Measurements from ENCODE around the gene NCBP3. TPM values are rescaled to one million over a fixed set of nuclear protein-coding genes. Genes with fewer than 3 reads are reported as not detected.

Gene NCBP3
- total RNA-seq, 4 donors from 2014 or later, result 22.2 to 25.7 (median 24.3) TPM

DNA sequence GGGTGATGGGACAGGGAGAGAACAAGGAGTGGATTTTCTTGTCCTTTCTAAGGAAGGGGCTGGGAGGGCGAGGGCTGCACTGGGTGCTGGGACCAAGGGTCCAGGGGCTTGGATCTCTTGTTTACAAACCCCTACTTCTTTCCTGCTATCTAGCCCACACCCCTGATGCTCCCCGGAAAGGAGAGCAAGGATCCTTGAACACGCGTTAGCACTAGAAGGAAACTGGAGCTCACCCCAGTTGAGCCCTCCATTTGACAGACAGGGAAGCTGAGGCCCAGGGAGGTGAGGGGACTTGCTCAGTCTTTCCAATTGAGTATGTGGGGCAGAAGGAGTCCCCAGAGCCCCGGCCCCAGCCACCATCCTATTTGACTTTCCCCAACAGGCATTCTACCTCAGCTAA, 40.5 kb downstream of the NCBP3 start:
- no peak overlapping the region for H3K4me3 ChIP-seq
- H3K4me1 ChIP-seq, result peaks cover 0 to 22% (median 3%) of the 10 kb centered on the region in 3 donors
- H3K27me3 ChIP-seq, result no peaks in the 10 kb centered on the region
- no peaks in the 10 kb centered on the region for H3K9me3 ChIP-seq
- H3K27ac ChIP-seq, result no peak overlapping the region
- no peak for ATAC-seq
- H3K36me3 ChIP-seq, result peaks cover 0 to 53% of the 10 kb centered on the region in 2 donors
- TF ChIP-seq CTCF (IDR thresholded peaks at IDR 0.05) (no peak), POLR2AphosphoS5 (IDR thresholded peaks at IDR 0.05) (no peak), EP300 (IDR thresholded peaks at IDR 0.05) (no peak), POLR2A (IDR thresholded peaks at IDR 0.05) (no peak)
- 100% methylated on average over 1 of the region's 5 CpGs; no CpG with 5 or more reads in 1 of the 2 donors for WGBS, 2 donors (ENCODE audit: low coverage in 1 of 2)

DNA sequence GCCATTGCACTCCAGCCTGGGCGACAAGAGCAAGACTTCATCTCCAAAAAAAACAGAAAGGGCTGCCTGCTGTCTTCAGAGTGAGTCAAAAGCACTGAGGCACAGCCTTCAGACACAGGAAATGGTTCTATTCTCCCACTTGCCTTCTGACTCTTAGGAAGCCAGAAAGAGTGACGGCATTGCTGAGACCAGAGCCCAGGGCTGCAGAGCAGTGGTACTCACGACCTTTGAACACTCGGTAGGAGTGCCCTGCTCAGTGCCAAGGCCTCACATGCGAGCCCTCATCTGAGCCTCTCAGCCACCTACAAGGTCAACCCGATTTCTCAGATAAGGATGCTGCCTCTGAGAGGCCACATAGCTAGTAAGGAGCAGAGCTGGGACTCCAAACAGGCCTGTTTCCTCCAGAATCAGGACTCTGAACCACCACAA, 41.5 kb downstream of the NCBP3 start:
- TF ChIP-seq CTCF (IDR thresholded peaks at IDR 0.05) (no peak), POLR2AphosphoS5 (IDR thresholded peaks at IDR 0.05) (no peak), EP300 (IDR thresholded peaks at IDR 0.05) (no peak), POLR2A (IDR thresholded peaks at IDR 0.05) (no peak)
- ATAC-seq, result no peak
- no peak overlapping the region for H3K27ac ChIP-seq

GRCh38 chr17:3803308-3803640, 42.8 kb downstream of the NCBP3 start:
- Histone ChIP-seq H3K4me1 (peaks cover 0 to 22% (median 3%) of the 10 kb centered on the region in 3 donors), H3K4me3 (no peak overlapping the region), H3K9me3 (no peaks in the 10 kb centered on the region), H3K27me3 (no peaks in the 10 kb centered on the region), H3K36me3 (peaks cover 0 to 30% of the 10 kb centered on the region in 2 donors), H3K27ac (peak overlapping the region in 3 of 4 donors; percentile 38 to 81 (median 79))
- WGBS, 2 donors (ENCODE audit: low coverage in 1 of 2), result 72 to 84% methylated on average over 5 of the region's 5 CpGs
- TF ChIP-seq EP300 (IDR thresholded peaks at IDR 0.05) (no peak), POLR2AphosphoS5 (IDR thresholded peaks at IDR 0.05) (no peak), CTCF (IDR thresholded peaks at IDR 0.05) (no peak), POLR2A (IDR thresholded peaks at IDR 0.05) (no peak)
- peak; percentile 31 for ATAC-seq

More for the DNA sequence above, 41.5 kb downstream of the NCBP3 start:
- Histone ChIP-seq H3K36me3 (peaks cover 0 to 42% of the 10 kb centered on the region in 2 donors), H3K4me3 (no peak overlapping the region), H3K4me1 (peaks cover 0 to 22% (median 3%) of the 10 kb centered on the region in 3 donors), H3K27me3 (no peaks in the 10 kb centered on the region), H3K9me3 (no peaks in the 10 kb centered on the region)
- WGBS, 2 donors (ENCODE audit: low coverage in 1 of 2), result 67 to 100% methylated on average over 1 to 3 of the region's 6 CpGs

DNA sequence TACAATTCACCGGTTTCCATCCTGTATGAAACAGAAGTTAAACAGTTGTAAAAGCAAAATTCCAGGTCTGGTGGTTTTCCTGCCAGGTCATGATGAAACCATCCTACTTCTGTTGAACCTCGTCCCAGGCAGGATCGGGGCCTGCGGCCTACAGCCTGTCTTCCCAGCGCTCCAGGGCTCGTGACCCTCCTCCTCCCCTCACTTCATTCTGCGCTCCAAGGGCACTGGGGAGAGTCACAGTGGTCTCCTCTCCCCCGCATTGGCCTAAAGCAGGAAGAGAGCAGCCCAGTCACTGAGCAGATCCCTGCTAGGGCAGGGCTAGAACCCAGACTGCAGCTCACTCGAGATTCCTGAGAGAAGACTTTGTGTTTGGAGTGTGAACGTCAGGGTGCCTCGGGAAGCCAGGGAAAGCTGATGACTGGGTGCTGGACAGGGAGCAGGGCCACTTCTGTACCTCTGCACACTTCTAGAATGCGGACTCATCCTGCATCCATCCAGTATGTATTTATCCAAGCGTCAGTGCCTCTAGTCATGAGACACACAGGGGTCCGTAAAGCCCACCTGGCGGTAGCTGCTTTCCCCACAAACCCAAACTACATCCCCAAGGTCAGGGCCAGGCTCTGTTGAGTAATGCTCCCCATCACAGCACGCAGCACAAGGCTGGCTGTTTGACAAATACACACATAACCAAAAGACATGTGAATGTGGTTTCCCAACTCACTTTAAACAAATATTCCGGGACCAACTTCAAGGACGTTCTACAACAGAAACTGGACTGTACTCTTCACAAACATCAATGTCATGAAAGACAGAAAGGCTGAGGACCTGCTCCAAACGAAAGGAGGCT, 43.4 kb downstream of the NCBP3 start:
- no peaks in the 10 kb centered on the region for H3K27me3 ChIP-seq
- peak; percentile 88 for ATAC-seq
- TF ChIP-seq POLR2AphosphoS5 (IDR thresholded peaks at IDR 0.05) (peak; percentile 94), EP300 (IDR thresholded peaks at IDR 0.05) (no peak)
- H3K27ac ChIP-seq, result peak overlapping the region in 3 of 4 donors; percentile 79 to 87 (median 81)
- H3K4me3 ChIP-seq, result no peak overlapping the region
- peaks cover 0 to 22% (median 3%) of the 10 kb centered on the region in 3 donors for H3K4me1 ChIP-seq
- peaks cover 0 to 24% of the 10 kb centered on the region in 2 donors for H3K36me3 ChIP-seq
- no peaks in the 10 kb centered on the region for H3K9me3 ChIP-seq
- 59 to 72% methylated on average over 8 to 16 of the region's 19 CpGs for WGBS, 2 donors (ENCODE audit: low coverage in 1 of 2)

- no peak for ATAC-seq
- peaks cover 0 to 22% (median 3%) of the 10 kb centered on the region in 3 donors for H3K4me1 ChIP-seq
These were observed 44.3 kb downstream of the NCBP3 start for GRCh38 chr17:3801792-3802191.

More at GRCh38 chr17:3801792-3802191, 44.3 kb downstream of the NCBP3 start:
- WGBS, 2 donors (ENCODE audit: low coverage in 1 of 2), result 93% methylated on average over 7 of the region's 10 CpGs; no CpG with 5 or more reads in 1 of the 2 donors
- H3K4me3 ChIP-seq, result no peak overlapping the region
- no peak for TF ChIP-seq EP300 (IDR thresholded peaks at IDR 0.05)
- TF ChIP-seq POLR2A (IDR thresholded peaks at IDR 0.05), result no peak
- no peak for TF ChIP-seq CTCF (IDR thresholded peaks at IDR 0.05)
- TF ChIP-seq POLR2AphosphoS5 (IDR thresholded peaks at IDR 0.05), result no peak
- H3K27me3 ChIP-seq, result no peaks in the 10 kb centered on the region
- no peaks in the 10 kb centered on the region for H3K9me3 ChIP-seq
- H3K27ac ChIP-seq, result peak overlapping the region in 3 of 4 donors; percentile 16 to 81 (median 79)
- peaks cover 0 to 15% of the 10 kb centered on the region in 2 donors for H3K36me3 ChIP-seq

All from gastroesophageal sphincter (tissue), 4 donors.